HepG2 (cell line): ENCODE results near the gene UBE2B. TPM values are rescaled to one million over a fixed set of nuclear protein-coding genes. Genes with fewer than 3 reads are reported as not detected.
A peak's percentile ranks its signal among the peaks of the same experiment; 100 is the strongest.

ENCODE experiments used
- ERF ChIP-seq: IDR thresholded peaks from 2 replicates; pipeline ENCODE4 v1.6.1; 2018; ENCODE audit warnings: missing biosample characterization, missing genetic modification reagents
- FOSL1 ChIP-seq: sonication (generic); formaldehyde crosslinking; IDR thresholded peaks from 2 replicates; pipeline ENCODE4 v1.9.0; 2021; ENCODE audit warnings: missing genetic modification reagents, borderline replicate concordance
- HOXA5 ChIP-seq: sonication (generic); formaldehyde crosslinking; IDR thresholded peaks from 2 replicates; pipeline ENCODE4 v1.4.0; 2020; ENCODE audit warnings: missing genetic modification reagents
- KMT2B ChIP-seq: IDR thresholded peaks from 2 replicates; pipeline ENCODE4 v1.6.1; 2016; ENCODE audit warnings: missing genetic modification reagents, missing compliant biosample characterization
- MTA1 ChIP-seq: sonication (generic); formaldehyde crosslinking; IDR thresholded peaks from 2 replicates; pipeline ENCODE4 v1.4.0; 2020; ENCODE audit warnings: missing genetic modification reagents, mild to moderate bottlenecking, borderline replicate concordance
- MTF1 ChIP-seq: sonication (generic); formaldehyde crosslinking; IDR thresholded peaks from 2 replicates; pipeline ENCODE4 v1.5.0; 2020; ENCODE audit warnings: missing genetic modification reagents
- MXD4 ChIP-seq: IDR thresholded peaks from 2 replicates; pipeline ENCODE4 v1.6.1; 2016; ENCODE audit warnings: mild to moderate bottlenecking, missing biosample characterization, missing genetic modification reagents
- MZF1 ChIP-seq: sonication (generic); formaldehyde crosslinking; IDR thresholded peaks from 2 replicates; pipeline ENCODE4 v1.8.1; 2023; ENCODE audit warnings: mild to moderate bottlenecking, missing genetic modification reagents, borderline replicate concordance
- NR3C1 ChIP-seq: sonication (generic); formaldehyde crosslinking; IDR thresholded peaks from 2 replicates; pipeline ENCODE4 v1.4.0; 2020; ENCODE audit warnings: missing genetic modification reagents
- RCOR2 ChIP-seq: IDR thresholded peaks from 2 replicates; pipeline ENCODE4 v1.6.1; 2016; ENCODE audit warnings: missing biosample characterization, missing genetic modification reagents
- SALL2 ChIP-seq: sonication (generic); formaldehyde crosslinking; IDR thresholded peaks from 2 replicates; pipeline ENCODE4 v1.8.1; 2023; ENCODE audit warnings: mild to moderate bottlenecking, missing genetic modification reagents, inconsistent platforms
- SATB2 ChIP-seq: sonication (generic); formaldehyde crosslinking; IDR thresholded peaks from 2 replicates; pipeline ENCODE4 v1.5.0; 2020; ENCODE audit warnings: missing genetic modification reagents
- SMAD9 ChIP-seq: sonication (generic); formaldehyde crosslinking; IDR thresholded peaks from 2 replicates; pipeline ENCODE4 v1.5.1; 2020; ENCODE audit warnings: mild to moderate bottlenecking, missing genetic modification reagents
- TOPORS ChIP-seq: sonication (generic); formaldehyde crosslinking; IDR thresholded peaks from 2 replicates; pipeline ENCODE4 v1.8.0; 2023; ENCODE audit warnings: mild to moderate bottlenecking, missing genetic modification reagents
- ZBTB26 ChIP-seq: IDR thresholded peaks from 2 replicates; pipeline ENCODE4 v1.6.1; 2016; ENCODE audit warnings: missing compliant biosample characterization, missing genetic modification reagents, borderline replicate concordance
- ZIK1 ChIP-seq: sonication (generic); formaldehyde crosslinking; IDR thresholded peaks from 2 replicates; pipeline ENCODE4 v1.5.0; 2020; ENCODE audit warnings: mild to moderate bottlenecking, low read depth, missing genetic modification reagents, borderline replicate concordance
- ZNF460 ChIP-seq: sonication (generic); formaldehyde crosslinking; IDR thresholded peaks from 2 replicates; pipeline ENCODE4 v1.5.1; 2020; ENCODE audit warnings: missing genetic modification reagents, mild to moderate bottlenecking, borderline replicate concordance
- ZNF816 ChIP-seq: sonication (generic); formaldehyde crosslinking; IDR thresholded peaks from 2 replicates; pipeline ENCODE4 v1.8.0; 2022; ENCODE audit warnings: missing genetic modification reagents, mild to moderate bottlenecking, borderline replicate concordance
- polyA plus RNA-seq, 8 experiments: library from polyadenylated mRNA; depleted of rRNA in 3 of 8; stranded (reverse) in 7 of 8; unstranded in 1 of 8; fragments of >200 nt; fragmentation: Illumina TruSeq in 4 of 8; extraction: Trizol in 4 of 8; gene quantifications; 2 replicates each; pipeline versions ENCODE4 v1.2.1 to v1.2.3, GENCODE V29; 2011 to 2016; ENCODE audit warnings: low read depth in 4 of 8, missing spikeins in 1 of 8, mixed read lengths in 1 of 8; ENCODE audit not compliant: insufficient read depth in 1 of 8
- total RNA-seq, 5 experiments: library from RNA; depleted of rRNA; stranded (reverse); fragments of >200 nt; fragmentation: Illumina TruSeq; extraction: Trizol; gene quantifications; 2 replicates each; pipeline ENCODE4 v1.2.3, GENCODE V29; 2016; ENCODE audit warnings: low read depth in 1 of 5
- TF ChIP-seq, protein P1 (sequence below): sonication (generic); formaldehyde crosslinking; IDR thresholded peaks from 2 replicates; pipeline ENCODE4 v1.5.1; 2020; ENCODE audit warnings: mild to moderate bottlenecking, missing genetic modification reagents, moderate library complexity
- TF ChIP-seq, protein P2 (sequence below): sonication (generic); formaldehyde crosslinking; IDR thresholded peaks from 2 replicates; pipeline ENCODE4 v1.4.0; 2020; ENCODE audit warnings: missing genetic modification reagents
- TF ChIP-seq, protein P3 (sequence below): IDR thresholded peaks from 2 replicates; pipeline ENCODE4 v1.6.1; 2016; ENCODE audit warnings: low read depth, missing genetic modification reagents, missing compliant biosample characterization

UBE2B gene
- total and polyA plus RNA-seq, 2 of the 13 experiments (the other 11 are each of a cell fraction or from before 2014, with no cell fraction given) = 25.2 to 56.0 TPM

GRCh38 chr5:134411546-134412266 is 40.3 kb downstream of the UBE2B start, which contains the start of gene CDKN2AIPNL (continued):
- TF ChIP-seq ZNF816 (CRISPR knock-in tag) (no peak), SATB2 (CRISPR knock-in tag) (0 out of 2 replicates have a peak, but pooled peaks have one; percentile 59), RCOR2 (peak; percentile 56; the same call in 1 of the 2 replicates), SMAD9 (CRISPR knock-in tag) (0 out of 2 replicates have a peak, but pooled peaks have one; percentile 15), NR3C1 (CRISPR knock-in tag) (no peak), ERF (CRISPR knock-in tag) (peak; percentile 96), SALL2 (CRISPR knock-in tag) (peak; percentile 92), ZBTB26 (peak; percentile 85; the same call in 1 of the 2 replicates), TOPORS (CRISPR knock-in tag) (peak; percentile 51; the same call in 1 of the 2 replicates), MXD4 (CRISPR knock-in tag) (peak; percentile 85), KMT2B (peak; percentile 97), ZNF460 (CRISPR knock-in tag) (peak; percentile 25; the same call in 1 of the 2 replicates), MTF1 (CRISPR knock-in tag) (no peak), HOXA5 (CRISPR knock-in tag) (peak; percentile 90), MTA1 (peak; percentile 95; the same call in 1 of the 2 replicates), FOSL1 (CRISPR knock-in tag) (no peak), MZF1 (CRISPR knock-in tag) (no peak), ZIK1 (CRISPR knock-in tag) (peak; percentile 71; the same call in 1 of the 2 replicates)
- TF ChIP-seq, protein P1, sequence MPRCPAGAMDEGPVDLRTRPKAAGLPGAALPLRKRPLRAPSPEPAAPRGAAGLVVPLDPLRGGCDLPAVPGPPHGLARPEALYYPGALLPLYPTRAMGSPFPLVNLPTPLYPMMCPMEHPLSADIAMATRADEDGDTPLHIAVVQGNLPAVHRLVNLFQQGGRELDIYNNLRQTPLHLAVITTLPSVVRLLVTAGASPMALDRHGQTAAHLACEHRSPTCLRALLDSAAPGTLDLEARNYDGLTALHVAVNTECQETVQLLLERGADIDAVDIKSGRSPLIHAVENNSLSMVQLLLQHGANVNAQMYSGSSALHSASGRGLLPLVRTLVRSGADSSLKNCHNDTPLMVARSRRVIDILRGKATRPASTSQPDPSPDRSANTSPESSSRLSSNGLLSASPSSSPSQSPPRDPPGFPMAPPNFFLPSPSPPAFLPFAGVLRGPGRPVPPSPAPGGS (CRISPR knock-in tag) = peak; percentile 91
- TF ChIP-seq, protein P2, sequence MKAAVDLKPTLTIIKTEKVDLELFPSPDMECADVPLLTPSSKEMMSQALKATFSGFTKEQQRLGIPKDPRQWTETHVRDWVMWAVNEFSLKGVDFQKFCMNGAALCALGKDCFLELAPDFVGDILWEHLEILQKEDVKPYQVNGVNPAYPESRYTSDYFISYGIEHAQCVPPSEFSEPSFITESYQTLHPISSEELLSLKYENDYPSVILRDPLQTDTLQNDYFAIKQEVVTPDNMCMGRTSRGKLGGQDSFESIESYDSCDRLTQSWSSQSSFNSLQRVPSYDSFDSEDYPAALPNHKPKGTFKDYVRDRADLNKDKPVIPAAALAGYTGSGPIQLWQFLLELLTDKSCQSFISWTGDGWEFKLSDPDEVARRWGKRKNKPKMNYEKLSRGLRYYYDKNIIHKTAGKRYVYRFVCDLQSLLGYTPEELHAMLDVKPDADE = no peak
- TF ChIP-seq, protein P3, sequence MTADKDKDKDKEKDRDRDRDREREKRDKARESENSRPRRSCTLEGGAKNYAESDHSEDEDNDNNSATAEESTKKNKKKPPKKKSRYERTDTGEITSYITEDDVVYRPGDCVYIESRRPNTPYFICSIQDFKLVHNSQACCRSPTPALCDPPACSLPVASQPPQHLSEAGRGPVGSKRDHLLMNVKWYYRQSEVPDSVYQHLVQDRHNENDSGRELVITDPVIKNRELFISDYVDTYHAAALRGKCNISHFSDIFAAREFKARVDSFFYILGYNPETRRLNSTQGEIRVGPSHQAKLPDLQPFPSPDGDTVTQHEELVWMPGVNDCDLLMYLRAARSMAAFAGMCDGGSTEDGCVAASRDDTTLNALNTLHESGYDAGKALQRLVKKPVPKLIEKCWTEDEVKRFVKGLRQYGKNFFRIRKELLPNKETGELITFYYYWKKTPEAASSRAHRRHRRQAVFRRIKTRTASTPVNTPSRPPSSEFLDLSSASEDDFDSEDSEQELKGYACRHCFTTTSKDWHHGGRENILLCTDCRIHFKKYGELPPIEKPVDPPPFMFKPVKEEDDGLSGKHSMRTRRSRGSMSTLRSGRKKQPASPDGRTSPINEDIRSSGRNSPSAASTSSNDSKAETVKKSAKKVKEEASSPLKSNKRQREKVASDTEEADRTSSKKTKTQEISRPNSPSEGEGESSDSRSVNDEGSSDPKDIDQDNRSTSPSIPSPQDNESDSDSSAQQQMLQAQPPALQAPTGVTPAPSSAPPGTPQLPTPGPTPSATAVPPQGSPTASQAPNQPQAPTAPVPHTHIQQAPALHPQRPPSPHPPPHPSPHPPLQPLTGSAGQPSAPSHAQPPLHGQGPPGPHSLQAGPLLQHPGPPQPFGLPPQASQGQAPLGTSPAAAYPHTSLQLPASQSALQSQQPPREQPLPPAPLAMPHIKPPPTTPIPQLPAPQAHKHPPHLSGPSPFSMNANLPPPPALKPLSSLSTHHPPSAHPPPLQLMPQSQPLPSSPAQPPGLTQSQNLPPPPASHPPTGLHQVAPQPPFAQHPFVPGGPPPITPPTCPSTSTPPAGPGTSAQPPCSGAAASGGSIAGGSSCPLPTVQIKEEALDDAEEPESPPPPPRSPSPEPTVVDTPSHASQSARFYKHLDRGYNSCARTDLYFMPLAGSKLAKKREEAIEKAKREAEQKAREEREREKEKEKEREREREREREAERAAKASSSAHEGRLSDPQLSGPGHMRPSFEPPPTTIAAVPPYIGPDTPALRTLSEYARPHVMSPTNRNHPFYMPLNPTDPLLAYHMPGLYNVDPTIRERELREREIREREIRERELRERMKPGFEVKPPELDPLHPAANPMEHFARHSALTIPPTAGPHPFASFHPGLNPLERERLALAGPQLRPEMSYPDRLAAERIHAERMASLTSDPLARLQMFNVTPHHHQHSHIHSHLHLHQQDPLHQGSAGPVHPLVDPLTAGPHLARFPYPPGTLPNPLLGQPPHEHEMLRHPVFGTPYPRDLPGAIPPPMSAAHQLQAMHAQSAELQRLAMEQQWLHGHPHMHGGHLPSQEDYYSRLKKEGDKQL (CRISPR knock-in tag) = peak; percentile 69; the same call in 1 of the 2 replicates
